K562 (cell line): ENCODE measurements around the gene ICAM1. TPM values are rescaled to one million over a fixed set of nuclear protein-coding genes. Genes with fewer than 3 reads are reported as not detected.

Experiments used
- CBX5 ChIP-seq: IDR thresholded peaks from 2 replicates; pipeline ENCODE4 v1.6.1; 2014; ENCODE audit warnings: low read depth, borderline replicate concordance
- CEBPG ChIP-seq, 3 experiments: fragments of 200-800 bp in 1 of 3; sonication (Bioruptor generic) in 1 of 3; sonication (generic) in 1 of 3; formaldehyde crosslinking in 1 of 3; IDR thresholded peaks in 2 of 3; conservative IDR thresholded peaks in 1 of 3; 2 replicates each; pipeline versions ENCODE4 v1.6.1 to v1.8.0; 2016 to 2022; ENCODE audit warnings: missing compliant biosample characterization in 2 of 3, missing genetic modification characterization in 2 of 3, mild to moderate bottlenecking in 1 of 3, missing genetic modification reagents in 1 of 3
- ERF ChIP-seq: fragments of 450-650 bp; formaldehyde crosslinking; IDR thresholded peaks from 2 replicates; pipeline ENCODE4 v1.4.0; 2020; ENCODE audit warnings: mild to moderate bottlenecking, mixed read lengths
- HIVEP1 ChIP-seq: fragments of 250-450 bp; sonication (Bioruptor Pico); IDR thresholded peaks from 2 replicates; pipeline ENCODE4 v1.4.0; 2020; ENCODE audit warnings: mild to moderate bottlenecking
- ILK ChIP-seq: fragments of 450-650 bp; IDR thresholded peaks from 2 replicates; pipeline ENCODE4 v1.6.1; 2016; ENCODE audit warnings: missing genetic modification characterization, low read depth, mild to moderate bottlenecking, missing compliant biosample characterization, moderate library complexity, borderline replicate concordance
- MEIS2 ChIP-seq: fragments of 450-650 bp; IDR thresholded peaks from 2 replicates; pipeline ENCODE4 v1.6.1; 2014; ENCODE audit warnings: mild to moderate bottlenecking; ENCODE audit not compliant: partially characterized antibody
- MTA1 ChIP-seq: fragments of 450-650 bp; IDR thresholded peaks from 2 replicates; pipeline ENCODE4 v1.6.1; 2017; ENCODE audit warnings: borderline replicate concordance
- NUFIP1 ChIP-seq: fragments of 450-650 bp; IDR thresholded peaks from 2 replicates; pipeline ENCODE4 v1.6.1; 2018; ENCODE audit not compliant: partially characterized antibody
- PHF20 ChIP-seq: fragments of 450-650 bp; IDR thresholded peaks from 2 replicates; pipeline ENCODE4 v1.6.1; 2018; ENCODE audit not compliant: partially characterized antibody
- PPARD ChIP-seq: fragments of 250-450 bp; sonication (Bioruptor Pico); IDR thresholded peaks from 2 replicates; pipeline ENCODE4 v1.8.0; 2022; ENCODE audit warnings: inconsistent platforms, mild to moderate bottlenecking, moderate library complexity
- PRMT5 ChIP-seq: sonication (generic); formaldehyde crosslinking; IDR thresholded peaks from 2 replicates; pipeline ENCODE4 v1.5.0; 2020; ENCODE audit warnings: missing genetic modification reagents
- RAD21 ChIP-seq, 2 experiments: fragments of 250-450 bp in 1 of 2; fragments of 450-650 bp in 1 of 2; sonication (Bioruptor Pico) in 1 of 2; formaldehyde crosslinking in 1 of 2; IDR thresholded peaks in 1 of 2; conservative IDR thresholded peaks in 1 of 2; 2 replicates each; pipeline versions ENCODE4 v1.4.0 to v1.8.0; 2020 to 2022; ENCODE audit warnings: mild to moderate bottlenecking in 2 of 2, moderate library complexity in 1 of 2
- RB1 ChIP-seq: fragments of 450-650 bp; IDR thresholded peaks from 2 replicates; pipeline ENCODE4 v1.6.1; 2017; ENCODE audit warnings: low read depth, mild to moderate bottlenecking
- RBBP5 ChIP-seq: fragments of 200-600 bp; sonication (generic); IDR thresholded peaks from 2 replicates; pipeline ENCODE4 v1.6.1; 2012; ENCODE audit warnings: borderline replicate concordance, mild to moderate bottlenecking, low read length, control low read depth, inconsistent platforms; ENCODE audit not compliant: insufficient read depth, poor library complexity, severe bottlenecking
- THRAP3 ChIP-seq: fragments of 450-650 bp; IDR thresholded peaks from 2 replicates; pipeline ENCODE4 v1.6.1; 2016; ENCODE audit warnings: mild to moderate bottlenecking, inconsistent platforms, borderline replicate concordance
- ZNF12 ChIP-seq: sonication (generic); formaldehyde crosslinking; IDR thresholded peaks from 2 replicates; pipeline ENCODE4 v1.4.0; 2020; ENCODE audit warnings: mild to moderate bottlenecking, missing genetic modification reagents
- ZNF311 ChIP-seq: fragments of 250-450 bp; sonication (Bioruptor Pico); IDR thresholded peaks from 2 replicates; pipeline ENCODE4 v1.4.0; 2020; ENCODE audit warnings: mild to moderate bottlenecking, moderate library complexity
- polyA plus RNA-seq, 8 experiments: library from polyadenylated mRNA; depleted of rRNA in 4 of 8; stranded (reverse) in 5 of 8; unstranded in 3 of 8; fragments of >200 nt; fragmentation: Nextera tagmentation in 2 of 8; fragmentation: Illumina TruSeq in 1 of 8; extraction: Ambion mirVana in 2 of 8; extraction: Trizol in 1 of 8; gene quantifications; 2 replicates each; pipeline versions ENCODE4 v1.2.1 to v1.2.3, GENCODE V29; 2011 to 2014; ENCODE audit warnings: inconsistent platforms in 1 of 8, missing spikeins in 1 of 8
- total RNA-seq, 7 experiments: library from RNA; depleted of rRNA in 6 of 7; stranded (reverse); fragments of >200 nt in 6 of 7; fragmentation: Illumina TruSeq in 2 of 7; extraction: Trizol in 2 of 7; gene quantifications; 2 replicates each; pipeline versions ENCODE4 v1.2.1 to v1.2.3, GENCODE V29; 2011 to 2021; ENCODE audit warnings: low replicate concordance in 1 of 7
- TF ChIP-seq, protein P1 (sequence below): IDR thresholded peaks from 2 replicates; pipeline ENCODE4 v1.6.1; 2011; ENCODE audit warnings: borderline replicate concordance, low read depth, mild to moderate bottlenecking, moderate library complexity, low read length; ENCODE audit not compliant: insufficient read depth, poor library complexity, severe bottlenecking
- TF ChIP-seq, protein P2 (sequence below): fragments of 250-450 bp; sonication (Bioruptor Pico); IDR thresholded peaks from 2 replicates; pipeline ENCODE4 v1.5.0; 2020; ENCODE audit warnings: mild to moderate bottlenecking, borderline replicate concordance
- TF ChIP-seq, protein P3 (sequence below): fragments of 450-650 bp; IDR thresholded peaks from 2 replicates; pipeline ENCODE4 v1.6.1; 2016; ENCODE audit warnings: borderline replicate concordance

The ICAM1 gene
- total and polyA plus RNA-seq, 9 of the 15 experiments (the other 6 are each of a cell fraction or from before 2014, with no cell fraction given): 2.3 to 24.4 (median 13.4) TPM

DNA sequence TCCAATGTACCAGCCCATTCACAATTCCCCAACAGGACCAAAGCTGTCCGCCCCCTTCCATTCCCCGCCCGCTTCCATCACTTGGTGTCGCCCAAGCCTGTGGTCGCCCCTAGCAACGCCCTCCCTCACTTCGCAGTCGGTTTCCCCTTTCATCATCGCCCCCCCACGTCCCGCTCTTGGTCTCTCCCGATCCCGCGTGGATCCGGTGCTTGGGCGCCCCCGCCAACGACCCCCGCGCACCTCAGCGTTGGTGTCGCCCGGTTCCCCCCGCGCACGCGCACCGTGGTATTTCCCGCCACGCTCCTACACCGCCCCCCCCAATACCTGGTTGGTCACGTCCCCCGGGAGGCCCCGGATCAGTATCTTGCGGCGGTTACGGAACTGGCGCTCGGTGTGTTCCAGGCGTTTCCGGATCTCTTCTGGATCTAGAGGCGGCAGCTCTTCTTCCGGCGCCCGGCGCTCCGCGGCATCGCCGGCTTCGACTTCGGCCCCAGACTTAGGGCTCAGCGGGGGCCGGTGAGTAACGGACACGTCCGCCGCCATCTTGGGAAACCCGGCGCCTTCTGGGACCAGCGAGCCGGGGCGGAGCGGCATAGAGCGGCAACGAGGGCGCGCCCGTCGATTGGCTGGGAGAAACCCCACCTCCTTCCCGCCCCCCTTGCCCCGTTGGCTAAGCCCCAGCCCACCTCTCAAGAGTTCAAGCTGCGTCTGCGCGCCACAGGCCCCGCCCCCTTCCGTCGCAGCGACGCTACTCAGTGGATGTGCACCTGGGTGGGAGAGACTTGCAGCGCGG lies 62.2 kb downstream of the ICAM1 start, which contains the start of gene RAVER1 (continued):
- TF ChIP-seq, protein P1, sequence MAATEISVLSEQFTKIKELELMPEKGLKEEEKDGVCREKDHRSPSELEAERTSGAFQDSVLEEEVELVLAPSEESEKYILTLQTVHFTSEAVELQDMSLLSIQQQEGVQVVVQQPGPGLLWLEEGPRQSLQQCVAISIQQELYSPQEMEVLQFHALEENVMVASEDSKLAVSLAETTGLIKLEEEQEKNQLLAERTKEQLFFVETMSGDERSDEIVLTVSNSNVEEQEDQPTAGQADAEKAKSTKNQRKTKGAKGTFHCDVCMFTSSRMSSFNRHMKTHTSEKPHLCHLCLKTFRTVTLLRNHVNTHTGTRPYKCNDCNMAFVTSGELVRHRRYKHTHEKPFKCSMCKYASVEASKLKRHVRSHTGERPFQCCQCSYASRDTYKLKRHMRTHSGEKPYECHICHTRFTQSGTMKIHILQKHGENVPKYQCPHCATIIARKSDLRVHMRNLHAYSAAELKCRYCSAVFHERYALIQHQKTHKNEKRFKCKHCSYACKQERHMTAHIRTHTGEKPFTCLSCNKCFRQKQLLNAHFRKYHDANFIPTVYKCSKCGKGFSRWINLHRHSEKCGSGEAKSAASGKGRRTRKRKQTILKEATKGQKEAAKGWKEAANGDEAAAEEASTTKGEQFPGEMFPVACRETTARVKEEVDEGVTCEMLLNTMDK: no peak
- no peak for TF ChIP-seq ZNF311 (CRISPR knock-in tag)
- TF ChIP-seq THRAP3: no peak
- TF ChIP-seq HIVEP1 (CRISPR knock-in tag): no peak
- TF ChIP-seq NUFIP1: peak; percentile 78
- TF ChIP-seq RB1: peak; percentile 72; the same call in 1 of the 2 replicates
- TF ChIP-seq CEBPG (CRISPR knock-in tag; IDR thresholded peaks at IDR 0.05): no peak; the same call in 1 of the 2 replicates
- TF ChIP-seq CEBPG (tag; conservative IDR thresholded peaks at IDR 0.05 in 1 of 2, IDR thresholded peaks at IDR 0.05 in 1 of 2): no peak
- TF ChIP-seq PRMT5: peak; percentile 90
- TF ChIP-seq PPARD: no peak
- TF ChIP-seq MTA1: 0 out of 2 replicates have a peak, but pooled peaks have one; percentile 26
- TF ChIP-seq, protein P2, sequence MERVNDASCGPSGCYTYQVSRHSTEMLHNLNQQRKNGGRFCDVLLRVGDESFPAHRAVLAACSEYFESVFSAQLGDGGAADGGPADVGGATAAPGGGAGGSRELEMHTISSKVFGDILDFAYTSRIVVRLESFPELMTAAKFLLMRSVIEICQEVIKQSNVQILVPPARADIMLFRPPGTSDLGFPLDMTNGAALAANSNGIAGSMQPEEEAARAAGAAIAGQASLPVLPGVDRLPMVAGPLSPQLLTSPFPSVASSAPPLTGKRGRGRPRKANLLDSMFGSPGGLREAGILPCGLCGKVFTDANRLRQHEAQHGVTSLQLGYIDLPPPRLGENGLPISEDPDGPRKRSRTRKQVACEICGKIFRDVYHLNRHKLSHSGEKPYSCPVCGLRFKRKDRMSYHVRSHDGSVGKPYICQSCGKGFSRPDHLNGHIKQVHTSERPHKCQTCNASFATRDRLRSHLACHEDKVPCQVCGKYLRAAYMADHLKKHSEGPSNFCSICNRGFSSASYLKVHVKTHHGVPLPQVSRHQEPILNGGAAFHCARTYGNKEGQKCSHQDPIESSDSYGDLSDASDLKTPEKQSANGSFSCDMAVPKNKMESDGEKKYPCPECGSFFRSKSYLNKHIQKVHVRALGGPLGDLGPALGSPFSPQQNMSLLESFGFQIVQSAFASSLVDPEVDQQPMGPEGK: peak; percentile 40; the same call in 1 of the 2 replicates
- TF ChIP-seq CBX5: no peak
- TF ChIP-seq ZNF12 (CRISPR knock-in tag): no peak; the same call in 1 of the 2 replicates
- peak; percentile 29 for TF ChIP-seq MEIS2
- 0 out of 2 replicates have a peak, but pooled peaks have one; percentile 72 for TF ChIP-seq ERF
- 0 out of 4 replicates have a peak, but pooled peaks of 1 of the 2 experiments have one; percentile 3 for TF ChIP-seq RAD21 (CRISPR knock-in tag; conservative IDR thresholded peaks at IDR 0.05 in 1 of 2, IDR thresholded peaks at IDR 0.05 in 1 of 2)
- no peak for TF ChIP-seq ILK (tag)
- TF ChIP-seq RBBP5: peak; percentile 92
- TF ChIP-seq, protein P3, sequence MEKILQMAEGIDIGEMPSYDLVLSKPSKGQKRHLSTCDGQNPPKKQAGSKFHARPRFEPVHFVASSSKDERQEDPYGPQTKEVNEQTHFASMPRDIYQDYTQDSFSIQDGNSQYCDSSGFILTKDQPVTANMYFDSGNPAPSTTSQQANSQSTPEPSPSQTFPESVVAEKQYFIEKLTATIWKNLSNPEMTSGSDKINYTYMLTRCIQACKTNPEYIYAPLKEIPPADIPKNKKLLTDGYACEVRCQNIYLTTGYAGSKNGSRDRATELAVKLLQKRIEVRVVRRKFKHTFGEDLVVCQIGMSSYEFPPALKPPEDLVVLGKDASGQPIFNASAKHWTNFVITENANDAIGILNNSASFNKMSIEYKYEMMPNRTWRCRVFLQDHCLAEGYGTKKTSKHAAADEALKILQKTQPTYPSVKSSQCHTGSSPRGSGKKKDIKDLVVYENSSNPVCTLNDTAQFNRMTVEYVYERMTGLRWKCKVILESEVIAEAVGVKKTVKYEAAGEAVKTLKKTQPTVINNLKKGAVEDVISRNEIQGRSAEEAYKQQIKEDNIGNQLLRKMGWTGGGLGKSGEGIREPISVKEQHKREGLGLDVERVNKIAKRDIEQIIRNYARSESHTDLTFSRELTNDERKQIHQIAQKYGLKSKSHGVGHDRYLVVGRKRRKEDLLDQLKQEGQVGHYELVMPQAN: peak; percentile 82
- peak; percentile 62 for TF ChIP-seq PHF20
